Breast epithelium (tissue), 3 donors: ENCODE measurements around the gene BNC2.

Experiments used
- POLR2A ChIP-seq: fragments of 450-650 bp; IDR thresholded peaks from one replicate; pipeline ENCODE4 v1.6.1; 2016; ENCODE audit warnings: antibody characterized with exemption, mild to moderate bottlenecking, moderate library complexity
- POLR2AphosphoS5 ChIP-seq, 3 donors: sonication (generic); formaldehyde crosslinking; IDR thresholded peaks; one replicate each; pipeline ENCODE4 v1.6.1; 2017; ENCODE audit warnings: antibody characterized with exemption in 3 of 3
- TF ChIP-seq, protein P1 (sequence below), 3 donors: fragments of 450-650 bp; IDR thresholded peaks; one replicate each; pipeline ENCODE4 v1.5.1; 2016 to 2017; ENCODE audit warnings: antibody characterized with exemption in 3 of 3, mild to moderate bottlenecking in 3 of 3, moderate library complexity in 3 of 3

DNA sequence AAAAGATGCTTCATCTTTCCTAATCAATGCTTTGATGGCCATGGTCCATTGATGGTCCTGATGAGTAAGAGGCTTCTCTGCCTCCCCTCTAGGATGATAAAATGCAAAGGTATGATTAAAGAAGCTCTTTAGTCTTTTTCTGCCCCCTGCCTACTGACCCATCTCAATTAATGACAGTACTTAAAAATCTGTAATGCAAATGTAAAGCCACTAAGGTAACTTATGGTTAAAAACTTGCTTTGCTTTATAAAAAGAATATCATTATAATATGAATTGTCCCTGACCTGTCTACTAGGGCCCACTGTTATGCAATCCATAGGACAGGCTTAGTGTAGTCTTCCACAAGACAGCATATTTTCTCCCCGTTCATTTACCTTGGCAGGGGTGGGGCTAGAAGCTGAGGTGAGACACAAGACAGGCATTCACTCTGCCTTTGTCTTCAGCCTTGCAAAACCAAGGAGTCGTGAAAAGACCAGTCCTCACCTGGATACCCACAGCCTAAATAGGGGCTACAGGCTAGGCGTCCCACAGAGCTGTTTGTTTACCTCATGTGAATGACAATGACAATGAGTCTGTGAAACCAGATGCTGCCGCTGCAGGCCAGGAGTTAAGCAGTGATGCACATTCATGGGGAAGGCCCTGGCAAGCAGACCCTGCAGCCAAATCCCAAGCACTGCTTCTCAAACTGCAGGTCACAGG, 60.4 kb downstream of the BNC2 start:
- TF ChIP-seq POLR2AphosphoS5 (IDR thresholded peaks at IDR 0.05) (no peak), POLR2A (no peak)
- TF ChIP-seq, protein P1, sequence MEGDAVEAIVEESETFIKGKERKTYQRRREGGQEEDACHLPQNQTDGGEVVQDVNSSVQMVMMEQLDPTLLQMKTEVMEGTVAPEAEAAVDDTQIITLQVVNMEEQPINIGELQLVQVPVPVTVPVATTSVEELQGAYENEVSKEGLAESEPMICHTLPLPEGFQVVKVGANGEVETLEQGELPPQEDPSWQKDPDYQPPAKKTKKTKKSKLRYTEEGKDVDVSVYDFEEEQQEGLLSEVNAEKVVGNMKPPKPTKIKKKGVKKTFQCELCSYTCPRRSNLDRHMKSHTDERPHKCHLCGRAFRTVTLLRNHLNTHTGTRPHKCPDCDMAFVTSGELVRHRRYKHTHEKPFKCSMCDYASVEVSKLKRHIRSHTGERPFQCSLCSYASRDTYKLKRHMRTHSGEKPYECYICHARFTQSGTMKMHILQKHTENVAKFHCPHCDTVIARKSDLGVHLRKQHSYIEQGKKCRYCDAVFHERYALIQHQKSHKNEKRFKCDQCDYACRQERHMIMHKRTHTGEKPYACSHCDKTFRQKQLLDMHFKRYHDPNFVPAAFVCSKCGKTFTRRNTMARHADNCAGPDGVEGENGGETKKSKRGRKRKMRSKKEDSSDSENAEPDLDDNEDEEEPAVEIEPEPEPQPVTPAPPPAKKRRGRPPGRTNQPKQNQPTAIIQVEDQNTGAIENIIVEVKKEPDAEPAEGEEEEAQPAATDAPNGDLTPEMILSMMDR (IDR thresholded peaks at IDR 0.05), result no peak
